Natural killer cell (primary cell): ENCODE results near the gene HOXB5. TPM values are rescaled to one million over a fixed set of nuclear protein-coding genes. Genes with fewer than 3 reads are reported as not detected.

Experiments
- ATAC-seq, 3 donors: fragments of 150-1000 bp in 2 of 3; fragments of 200-7000 bp in 1 of 3; cut with Tn5 transposase; 1 replicate in 1 of 3; 2 replicates in 2 of 3; pipeline ENCODE4 v1.10.0; 2021; ENCODE audit warnings: mild to moderate bottlenecking in 2 of 3, moderate library complexity in 2 of 3
- DNase-seq, 2 donors: peaks; one replicate each; pipeline versions ENCODE4 v3.0.0 to v3.0.0-alpha.2; 2013 to 2021; ENCODE audit warnings: mixed read lengths in 1 of 2
- H3K27ac ChIP-seq: one replicate; pipeline ENCODE4 v1.5.1; 2013; ENCODE audit warnings: mild to moderate bottlenecking, low read length
- H3K27me3 ChIP-seq: one replicate; pipeline ENCODE4 v1.6.1; 2013; ENCODE audit warnings: low read length; ENCODE audit not compliant: control insufficient read depth, insufficient read depth
- H3K36me3 ChIP-seq: one replicate; pipeline ENCODE4 v1.6.1; 2013; ENCODE audit warnings: low read length; ENCODE audit not compliant: control insufficient read depth, insufficient read depth
- H3K4me1 ChIP-seq: one replicate; pipeline ENCODE4 v1.6.1; 2013; ENCODE audit warnings: low read length; ENCODE audit not compliant: control insufficient read depth, insufficient read depth
- H3K4me3 ChIP-seq: one replicate; pipeline ENCODE4 v1.5.1; 2013; ENCODE audit warnings: low read length
- H3K9me3 ChIP-seq: one replicate; pipeline ENCODE4 v1.6.1; 2013; ENCODE audit warnings: low read length; ENCODE audit not compliant: control insufficient read depth, insufficient read depth
- H3K27ac Mint-ChIP-seq, 2 donors: one replicate each; pipeline ENCODE4 v1.8.0; 2022; ENCODE audit warnings: mild to moderate bottlenecking in 2 of 2, mixed read lengths in 2 of 2, moderate library complexity in 1 of 2
- H3K27me3 Mint-ChIP-seq, 2 donors: one replicate each; pipeline ENCODE4 v1.8.0; 2022; ENCODE audit warnings: low read depth in 2 of 2, mixed read lengths in 2 of 2
- H3K36me3 Mint-ChIP-seq: one replicate; pipeline ENCODE4 v1.8.0; 2022; ENCODE audit warnings: mixed read lengths
- H3K4me1 Mint-ChIP-seq, 2 donors: one replicate each; pipeline ENCODE4 v1.8.0; 2022; ENCODE audit warnings: mixed read lengths in 2 of 2
- H3K4me3 Mint-ChIP-seq: one replicate; pipeline ENCODE4 v1.8.0; 2022; ENCODE audit warnings: mild to moderate bottlenecking, moderate library complexity, mixed read lengths
- H3K9me3 Mint-ChIP-seq, 2 donors: one replicate each; pipeline ENCODE4 v1.8.0; 2022; ENCODE audit warnings: mixed read lengths in 2 of 2
- WGBS: methylation state at CpG from one replicate; pipeline ENCODE4 v1.1.7; 2013; ENCODE audit warnings: missing lambda C conversion rate; ENCODE audit not compliant: insufficient coverage; 5-methylcytosine and 5-hydroxymethylcytosine counted together
- intact Hi-C: fragments of 100-400 bp; cut with micrococcal nuclease; formaldehyde crosslinking; loops from one replicate; pipeline ENCODE4 v1.14.2; 2022
- total RNA-seq, 4 donors: library from RNA; stranded (reverse); fragments of 120-200 nt in 1 of 4; gene quantifications; one replicate each; pipeline versions ENCODE4 v1.2.3 to v1.2.4, GENCODE V29; 2013 to 2022
- TF ChIP-seq, protein P1 (sequence below): fragments of 200-600 bp; IDR thresholded peaks from one replicate; pipeline ENCODE4 v1.8.0; 2022; ENCODE audit warnings: antibody characterized with exemption

The HOXB5 gene
- total RNA-seq, 3 donors from 2014 or later (not counting 1 experiment from before 2014, with no cell fraction given) = not detected

DNA sequence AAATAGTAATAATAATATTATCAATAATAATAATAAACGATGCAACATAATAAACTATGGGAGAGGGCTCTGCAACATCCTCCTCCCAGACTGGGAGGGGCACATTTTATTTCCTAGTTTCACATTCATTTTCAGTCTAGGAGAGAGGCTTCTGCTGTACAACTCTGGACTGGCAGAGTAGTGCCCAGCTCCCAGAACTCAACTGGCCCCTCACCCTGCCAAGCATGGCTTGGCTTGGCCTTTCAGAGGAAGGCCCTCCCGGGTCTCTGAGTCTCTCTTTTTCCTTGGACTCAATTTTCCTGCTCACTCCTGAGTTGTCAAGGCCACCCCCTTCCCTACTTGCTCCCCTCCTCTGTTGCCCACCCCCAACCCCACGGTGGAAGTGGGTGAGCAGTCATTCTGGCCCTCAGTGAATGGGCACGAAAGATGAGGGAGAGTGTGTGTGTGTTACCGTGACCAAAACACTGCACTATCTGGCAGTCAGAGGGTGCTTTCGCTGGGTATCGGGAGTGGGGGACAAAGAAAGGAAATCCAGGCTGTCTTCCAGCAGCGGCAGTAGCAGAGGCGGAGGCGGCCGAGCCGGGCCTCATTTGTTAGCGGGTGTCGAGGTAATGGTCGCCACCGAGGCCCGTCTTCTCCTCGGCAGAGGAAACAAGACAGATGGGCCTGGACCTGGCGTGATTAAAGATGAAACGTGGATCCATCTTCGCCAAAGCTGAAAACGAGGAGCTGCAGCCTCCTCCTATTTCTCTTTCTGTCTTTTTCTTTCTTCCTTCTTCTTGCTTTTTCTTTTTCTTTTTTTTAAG is 17.7 kb downstream of the HOXB5 start:
- H3K27me3 ChIP-seq = peaks cover 15% of the 10 kb centered on the region
- no peaks in the 10 kb centered on the region for H3K9me3 ChIP-seq
- peak overlapping the region in 1 of 2 donors; percentile 44 for H3K27ac Mint-ChIP-seq
- intact Hi-C loops = no loop called here
- H3K4me1 Mint-ChIP-seq = peaks cover 41 to 66% of the 10 kb centered on the region in 2 donors
- ATAC-seq = no peak
- H3K4me3 Mint-ChIP-seq = peak overlapping the region; percentile 45
- TF ChIP-seq, protein P1, sequence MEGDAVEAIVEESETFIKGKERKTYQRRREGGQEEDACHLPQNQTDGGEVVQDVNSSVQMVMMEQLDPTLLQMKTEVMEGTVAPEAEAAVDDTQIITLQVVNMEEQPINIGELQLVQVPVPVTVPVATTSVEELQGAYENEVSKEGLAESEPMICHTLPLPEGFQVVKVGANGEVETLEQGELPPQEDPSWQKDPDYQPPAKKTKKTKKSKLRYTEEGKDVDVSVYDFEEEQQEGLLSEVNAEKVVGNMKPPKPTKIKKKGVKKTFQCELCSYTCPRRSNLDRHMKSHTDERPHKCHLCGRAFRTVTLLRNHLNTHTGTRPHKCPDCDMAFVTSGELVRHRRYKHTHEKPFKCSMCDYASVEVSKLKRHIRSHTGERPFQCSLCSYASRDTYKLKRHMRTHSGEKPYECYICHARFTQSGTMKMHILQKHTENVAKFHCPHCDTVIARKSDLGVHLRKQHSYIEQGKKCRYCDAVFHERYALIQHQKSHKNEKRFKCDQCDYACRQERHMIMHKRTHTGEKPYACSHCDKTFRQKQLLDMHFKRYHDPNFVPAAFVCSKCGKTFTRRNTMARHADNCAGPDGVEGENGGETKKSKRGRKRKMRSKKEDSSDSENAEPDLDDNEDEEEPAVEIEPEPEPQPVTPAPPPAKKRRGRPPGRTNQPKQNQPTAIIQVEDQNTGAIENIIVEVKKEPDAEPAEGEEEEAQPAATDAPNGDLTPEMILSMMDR = no peak
- H3K36me3 Mint-ChIP-seq = no peaks in the 10 kb centered on the region
- H3K4me1 ChIP-seq = peaks cover 49% of the 10 kb centered on the region
- H3K4me3 ChIP-seq = no peak overlapping the region
- H3K27me3 Mint-ChIP-seq = peaks cover 21 to 22% of the 10 kb centered on the region in 2 donors
- no peak overlapping the region for H3K27ac ChIP-seq
- 78% methylated on average over 22 of the region's 22 CpGs for WGBS
- DNase-seq = peak in 1 of 2 donors; percentile 15
- H3K9me3 Mint-ChIP-seq = no peaks in the 10 kb centered on the region
- H3K36me3 ChIP-seq = no peaks in the 10 kb centered on the region

DNA sequence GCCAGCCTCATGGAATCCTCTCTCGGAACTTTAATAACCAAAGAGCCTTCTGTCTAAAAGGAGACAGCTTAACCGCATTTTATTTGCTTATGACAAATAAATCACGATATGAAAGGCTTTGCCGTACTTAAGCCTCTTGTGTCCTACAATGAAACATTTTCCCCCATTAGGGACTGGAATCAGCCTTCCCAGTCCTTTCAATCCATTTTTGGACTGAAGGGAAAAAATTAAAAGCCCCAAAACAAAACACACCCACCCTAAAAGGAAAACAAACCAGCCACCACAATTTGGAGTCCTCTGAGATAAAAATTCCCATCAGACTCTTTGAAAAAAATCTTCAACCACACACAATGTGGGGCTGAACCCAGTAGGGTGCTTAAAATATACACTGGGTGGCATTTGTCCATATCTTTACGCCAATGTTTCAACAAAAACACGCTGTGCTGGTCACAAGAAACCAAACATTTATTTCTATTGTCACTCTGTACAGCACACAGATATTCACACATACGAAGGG is 18.5 kb downstream of the HOXB5 start:
- H3K9me3 Mint-ChIP-seq = no peaks in the 10 kb centered on the region
- no peak overlapping the region for H3K4me3 ChIP-seq
- H3K4me3 Mint-ChIP-seq = peak overlapping the region; percentile 47
- H3K27me3 Mint-ChIP-seq = peaks cover 14 to 15% of the 10 kb centered on the region in 2 donors
- DNase-seq (no peak), ATAC-seq (no peak)
- H3K4me1 Mint-ChIP-seq = peaks cover 39 to 63% of the 10 kb centered on the region in 2 donors
- H3K36me3 Mint-ChIP-seq = no peaks in the 10 kb centered on the region
- TF ChIP-seq, protein P1 = no peak
- H3K27ac ChIP-seq = no peak overlapping the region
- peaks cover 49% of the 10 kb centered on the region for H3K4me1 ChIP-seq
- no peaks in the 10 kb centered on the region for H3K36me3 ChIP-seq
- intact Hi-C loops = no loop called here
- peaks cover 11% of the 10 kb centered on the region for H3K27me3 ChIP-seq
- no peak overlapping the region for H3K27ac Mint-ChIP-seq
- H3K9me3 ChIP-seq = no peaks in the 10 kb centered on the region
- 97% methylated on average over 6 of the region's 7 CpGs for WGBS

DNA sequence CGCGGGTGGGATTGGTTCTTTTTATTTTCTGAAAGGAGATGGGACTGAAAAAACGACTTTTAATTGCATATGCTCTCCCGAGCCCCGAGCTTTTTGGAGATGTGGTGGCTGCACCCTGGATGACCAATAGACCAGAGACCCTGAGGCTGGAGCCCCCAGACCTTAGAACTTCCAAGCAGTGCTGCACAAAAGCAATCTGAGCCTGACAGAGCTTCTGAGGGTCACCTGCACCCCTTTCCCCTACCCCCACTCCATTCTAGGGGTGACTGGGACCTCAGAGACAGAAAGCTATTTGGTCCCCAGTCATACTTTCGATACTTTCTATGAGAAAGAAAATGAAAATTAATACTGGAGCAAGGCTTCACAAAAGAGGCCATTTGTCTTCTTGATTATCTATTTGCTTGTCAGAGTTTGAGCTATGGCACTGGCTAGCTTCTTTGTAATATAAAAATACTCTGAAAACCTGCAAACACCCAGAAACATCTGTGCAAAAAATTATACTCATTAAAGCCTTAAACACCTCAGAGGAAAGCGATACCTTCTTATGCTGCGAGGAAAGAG is 19.0 kb downstream of the HOXB5 start:
- no peaks in the 10 kb centered on the region for H3K9me3 ChIP-seq
- H3K27me3 ChIP-seq = peaks cover 6% of the 10 kb centered on the region
- H3K27ac Mint-ChIP-seq = no peak overlapping the region
- H3K9me3 Mint-ChIP-seq = no peaks in the 10 kb centered on the region
- intact Hi-C loops = no loop called here
- no peak overlapping the region for H3K4me3 ChIP-seq
- no peak overlapping the region for H3K27ac ChIP-seq
- WGBS = 94% methylated on average over 8 of the region's 8 CpGs
- H3K4me1 ChIP-seq = peaks cover 49% of the 10 kb centered on the region
- H3K27me3 Mint-ChIP-seq = peaks cover 8 to 10% of the 10 kb centered on the region in 2 donors
- ATAC-seq (no peak), DNase-seq (no peak)
- H3K4me3 Mint-ChIP-seq = peak overlapping the region; percentile 25
- peaks cover 34 to 57% of the 10 kb centered on the region in 2 donors for H3K4me1 Mint-ChIP-seq
- TF ChIP-seq, protein P1 = no peak
- H3K36me3 ChIP-seq = no peaks in the 10 kb centered on the region
- no peaks in the 10 kb centered on the region for H3K36me3 Mint-ChIP-seq
